Breast epithelium (tissue), 4 donors: ENCODE data around the gene REEP3. TPM values are rescaled to one million over a fixed set of nuclear protein-coding genes. Genes with fewer than 3 reads are reported as not detected.
A peak's percentile ranks its signal among the peaks of the same experiment; 100 is the strongest.

ENCODE experiments used
- DNase-seq, 2 donors: peaks; one replicate each; pipeline ENCODE4 v3.0.0-alpha.2; 2019; ENCODE audit warnings: low spot score in 2 of 2
- H3K27ac ChIP-seq, 2 donors: fragments of 200-600 bp; sonication (generic) in 1 of 2; one replicate each; pipeline ENCODE4 v1.5.1; 2016 to 2019; ENCODE audit warnings: mild to moderate bottlenecking in 1 of 2
- H3K27me3 ChIP-seq, 2 donors: fragments of 200-600 bp; sonication (generic) in 1 of 2; one replicate each; pipeline versions ENCODE4 v1.5.1 to v1.6.0; 2017 to 2019; ENCODE audit warnings: control low read depth in 1 of 2, mild to moderate bottlenecking in 1 of 2
- H3K36me3 ChIP-seq: fragments of 200-600 bp; one replicate; pipeline ENCODE4 v1.5.1; 2019
- H3K4me1 ChIP-seq, 2 donors: fragments of 200-600 bp; sonication (generic); one replicate each; pipeline ENCODE4 v1.5.1; 2016 to 2019; ENCODE audit warnings: control low read depth in 1 of 2
- H3K4me3 ChIP-seq, 3 donors: fragments of 200-600 bp; sonication (generic); 1 replicate in 2 of 3; 2 replicates in 1 of 3; pipeline ENCODE4 v1.5.1; 2016 to 2019; ENCODE audit warnings: mild to moderate bottlenecking in 3 of 3, moderate library complexity in 2 of 3
- H3K9me3 ChIP-seq, 2 donors: fragments of 200-600 bp; sonication (generic) in 1 of 2; one replicate each; pipeline ENCODE4 v1.5.1; 2016 to 2019; ENCODE audit warnings: control low read depth in 1 of 2
- POLR2A ChIP-seq: fragments of 450-650 bp; IDR thresholded peaks from one replicate; pipeline ENCODE4 v1.6.1; 2016; ENCODE audit warnings: antibody characterized with exemption, mild to moderate bottlenecking, moderate library complexity
- POLR2AphosphoS5 ChIP-seq, 3 donors: sonication (generic); formaldehyde crosslinking; IDR thresholded peaks; one replicate each; pipeline ENCODE4 v1.6.1; 2017; ENCODE audit warnings: antibody characterized with exemption in 3 of 3
- intact Hi-C: fragments of 100-400 bp; cut with DNase I; formaldehyde crosslinking; loops from one replicate; pipeline ENCODE4 v1.15.1; 2023; ENCODE audit warnings: low total_unique reads
- total RNA-seq, 3 donors: library from RNA; depleted of rRNA; stranded (reverse); fragments of >200 nt; gene quantifications; one replicate each; pipeline ENCODE4 v1.1.0, GENCODE V29; 2016
- TF ChIP-seq, protein P1 (sequence below), 3 donors: fragments of 450-650 bp; IDR thresholded peaks; one replicate each; pipeline ENCODE4 v1.5.1; 2016 to 2017; ENCODE audit warnings: antibody characterized with exemption in 3 of 3, mild to moderate bottlenecking in 3 of 3, moderate library complexity in 3 of 3

REEP3 gene
- total RNA-seq, 3 donors from 2014 or later, result 55.4 to 74.1 (median 63.6) TPM

DNA sequence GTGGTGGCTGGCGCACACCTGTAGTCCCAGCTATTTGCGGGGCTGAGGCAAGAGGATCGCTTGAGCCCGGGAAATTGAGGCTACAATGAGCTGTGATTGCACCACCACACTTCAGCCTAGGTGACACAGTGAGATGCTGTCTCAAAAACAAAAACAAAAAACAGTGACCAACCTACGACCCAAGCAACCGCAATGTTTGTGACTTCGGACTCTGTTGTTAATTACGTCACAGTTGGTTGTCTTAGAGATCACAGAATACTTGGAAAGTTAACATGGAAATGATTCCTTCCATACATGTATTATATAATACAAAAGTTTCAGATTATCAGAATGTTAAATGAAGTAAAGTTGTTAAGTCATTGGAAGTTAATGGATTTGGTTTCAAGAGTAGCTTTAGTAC, 106.2 kb downstream of the REEP3 start:
- no peaks in the 10 kb centered on the region for H3K36me3 ChIP-seq
- peaks cover 0 to 3% of the 10 kb centered on the region in 2 donors for H3K4me1 ChIP-seq
- no peak for DNase-seq
- intact Hi-C loops, result no loop called here
- H3K4me3 ChIP-seq, result no peak overlapping the region
- H3K27ac ChIP-seq, result peak overlapping the region; percentile 16 to 98
- TF ChIP-seq POLR2A (no peak), POLR2AphosphoS5 (IDR thresholded peaks at IDR 0.05) (no peak)
- TF ChIP-seq, protein P1, sequence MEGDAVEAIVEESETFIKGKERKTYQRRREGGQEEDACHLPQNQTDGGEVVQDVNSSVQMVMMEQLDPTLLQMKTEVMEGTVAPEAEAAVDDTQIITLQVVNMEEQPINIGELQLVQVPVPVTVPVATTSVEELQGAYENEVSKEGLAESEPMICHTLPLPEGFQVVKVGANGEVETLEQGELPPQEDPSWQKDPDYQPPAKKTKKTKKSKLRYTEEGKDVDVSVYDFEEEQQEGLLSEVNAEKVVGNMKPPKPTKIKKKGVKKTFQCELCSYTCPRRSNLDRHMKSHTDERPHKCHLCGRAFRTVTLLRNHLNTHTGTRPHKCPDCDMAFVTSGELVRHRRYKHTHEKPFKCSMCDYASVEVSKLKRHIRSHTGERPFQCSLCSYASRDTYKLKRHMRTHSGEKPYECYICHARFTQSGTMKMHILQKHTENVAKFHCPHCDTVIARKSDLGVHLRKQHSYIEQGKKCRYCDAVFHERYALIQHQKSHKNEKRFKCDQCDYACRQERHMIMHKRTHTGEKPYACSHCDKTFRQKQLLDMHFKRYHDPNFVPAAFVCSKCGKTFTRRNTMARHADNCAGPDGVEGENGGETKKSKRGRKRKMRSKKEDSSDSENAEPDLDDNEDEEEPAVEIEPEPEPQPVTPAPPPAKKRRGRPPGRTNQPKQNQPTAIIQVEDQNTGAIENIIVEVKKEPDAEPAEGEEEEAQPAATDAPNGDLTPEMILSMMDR (IDR thresholded peaks at IDR 0.05), result no peak
- no peaks in the 10 kb centered on the region for H3K9me3 ChIP-seq
- no peaks in the 10 kb centered on the region for H3K27me3 ChIP-seq

- DNase-seq, result no peak
- intact Hi-C loops, result no loop called here
- no peaks in the 10 kb centered on the region for H3K9me3 ChIP-seq
- H3K27ac ChIP-seq, result peak overlapping the region; percentile 16 to 98
- H3K4me3 ChIP-seq, result no peak overlapping the region
- H3K27me3 ChIP-seq, result no peaks in the 10 kb centered on the region
- no peaks in the 10 kb centered on the region for H3K36me3 ChIP-seq
- TF ChIP-seq, protein P1 (IDR thresholded peaks at IDR 0.05), result no peak
- TF ChIP-seq POLR2A, result no peak
- TF ChIP-seq POLR2AphosphoS5 (IDR thresholded peaks at IDR 0.05), result no peak
- H3K4me1 ChIP-seq, result peaks cover 0 to 3% of the 10 kb centered on the region in 2 donors
Measured at GRCh38 chr10:63627881-63628296, 106.7 kb downstream of the REEP3 start.

DNA sequence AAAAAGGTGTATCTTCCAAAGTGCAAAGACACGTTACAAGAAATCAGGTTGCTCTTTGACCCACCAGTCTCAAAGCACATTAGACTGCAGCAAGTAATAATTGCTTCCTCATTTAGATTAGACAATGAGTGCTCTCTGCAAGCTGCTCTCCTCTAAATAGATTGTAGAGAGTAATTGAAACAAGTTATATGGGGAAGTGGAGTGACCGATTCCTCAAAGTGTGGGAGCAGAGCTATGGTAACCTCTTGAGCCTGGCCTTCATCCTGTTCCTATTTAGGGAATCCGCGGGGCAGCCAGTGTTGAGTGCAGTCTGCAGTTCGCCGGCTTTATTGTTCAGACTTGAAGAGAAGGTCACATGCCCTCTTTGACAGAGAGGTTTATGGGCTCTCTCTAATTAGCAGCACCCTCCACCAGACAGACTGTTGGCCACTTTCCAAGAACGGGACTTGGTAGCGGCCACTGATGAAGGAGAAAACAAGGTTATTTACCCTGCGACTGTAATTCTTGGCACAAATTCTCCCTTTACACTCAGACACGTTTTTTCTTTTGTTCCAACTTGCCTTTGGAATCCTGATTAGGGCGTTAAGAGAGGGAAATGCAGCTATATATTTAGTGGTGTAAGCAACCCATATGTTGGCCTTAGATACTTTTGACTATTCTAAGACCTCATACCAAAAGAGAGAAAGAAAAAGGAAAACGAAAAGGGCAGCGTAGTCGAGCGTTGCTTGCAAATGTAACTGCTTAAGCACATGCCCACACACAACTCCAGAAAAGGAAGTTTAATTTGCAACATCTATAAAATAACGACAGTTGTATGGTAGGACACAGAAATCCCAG, 107.5 kb downstream of the REEP3 start:
- no peak for TF ChIP-seq POLR2A
- TF ChIP-seq POLR2AphosphoS5 (IDR thresholded peaks at IDR 0.05), result no peak
- TF ChIP-seq, protein P1 (IDR thresholded peaks at IDR 0.05), result no peak
- H3K27me3 ChIP-seq, result no peaks in the 10 kb centered on the region
- H3K4me3 ChIP-seq, result peak overlapping the region; percentile 52 to 78 (median 66)
- peaks cover 0 to 3% of the 10 kb centered on the region in 2 donors for H3K4me1 ChIP-seq
- H3K9me3 ChIP-seq, result no peaks in the 10 kb centered on the region
- peak overlapping the region; percentile 98 to 99 for H3K27ac ChIP-seq
- intact Hi-C loops, result no loop called here
- peak in 1 of 2 donors; percentile 53 for DNase-seq
- H3K36me3 ChIP-seq, result no peaks in the 10 kb centered on the region

- Histone ChIP-seq H3K4me3 (peak overlapping the region; percentile 52 to 78 (median 66)), H3K27ac (peak overlapping the region; percentile 98 to 99), H3K4me1 (peaks cover 0 to 3% of the 10 kb centered on the region in 2 donors), H3K36me3 (no peaks in the 10 kb centered on the region), H3K27me3 (no peaks in the 10 kb centered on the region), H3K9me3 (no peaks in the 10 kb centered on the region)
- DNase-seq, result peak; percentile 89 to 95
- TF ChIP-seq POLR2A (no peak), POLR2AphosphoS5 (IDR thresholded peaks at IDR 0.05) (peak; percentile 85 to 91 (median 90))
- TF ChIP-seq, protein P1 (IDR thresholded peaks at IDR 0.05), result peak; percentile 63 to 79 (median 71)
- intact Hi-C loops, result loop anchor here (10.0 kb wide), 1 partner anchor 75 kb away; no protein-coding TSS in a partner anchor
Measured at GRCh38 chr10:63629363-63630084, 108.3 kb downstream of the REEP3 start.
